Stomach (tissue), 9 donors: ENCODE data around the gene HS6ST2. TPM values are rescaled to one million over a fixed set of nuclear protein-coding genes. Genes with fewer than 3 reads are reported as not detected.

Experiments
- DNase-seq, 2 donors: peaks; one replicate each; pipeline versions ENCODE4 v3.0.0 to v3.0.0-alpha.2; 2013 to 2019
- H3K27ac ChIP-seq, 5 donors: fragments of 200-600 bp in 4 of 5; sonication (generic) in 4 of 5; one replicate each; pipeline ENCODE4 v1.5.1; 2013 to 2019; ENCODE audit warnings: mild to moderate bottlenecking in 1 of 5, moderate library complexity in 1 of 5
- H3K27me3 ChIP-seq, 3 donors: fragments of 200-600 bp; sonication (generic); one replicate each; pipeline ENCODE4 v1.5.1; 2017 to 2019; ENCODE audit warnings: mixed run types in 1 of 3
- H3K36me3 ChIP-seq, 4 donors: fragments of 200-600 bp; sonication (generic); 1 replicate in 3 of 4; 2 replicates in 1 of 4; pipeline ENCODE4 v1.5.1; 2016 to 2019
- H3K4me1 ChIP-seq, 4 donors: fragments of 200-600 bp; sonication (generic); one replicate each; pipeline ENCODE4 v1.5.1; 2016 to 2019
- H3K4me3 ChIP-seq, 4 donors: fragments of 200-600 bp; sonication (generic) in 3 of 4; one replicate each; pipeline ENCODE4 v1.5.1; 2016 to 2019; ENCODE audit warnings: mild to moderate bottlenecking in 1 of 4
- H3K9me3 ChIP-seq, 4 donors: fragments of 200-600 bp; sonication (generic); one replicate each; pipeline ENCODE4 v1.5.1; 2016 to 2019
- EP300 ChIP-seq: sonication (generic); formaldehyde crosslinking; IDR thresholded peaks from one replicate; pipeline ENCODE4 v1.6.1; 2017; ENCODE audit warnings: antibody characterized with exemption
- POLR2A ChIP-seq, 4 donors: fragments of 450-650 bp; IDR thresholded peaks; one replicate each; pipeline ENCODE4 v1.6.1; 2016; ENCODE audit warnings: antibody characterized with exemption in 4 of 4, control low read depth in 2 of 4, mild to moderate bottlenecking in 1 of 4, moderate library complexity in 1 of 4
- POLR2AphosphoS5 ChIP-seq, 3 donors: sonication (generic); formaldehyde crosslinking; IDR thresholded peaks; one replicate each; pipeline ENCODE4 v1.6.1; 2016; ENCODE audit warnings: antibody characterized with exemption in 3 of 3
- WGBS, 5 donors: extraction: QIAGEN DNeasy Blood & Tissue Kit in 3 of 5; methylation state at CpG; one replicate each; pipeline versions ENCODE4 v1.1.5 to v1.1.7; 2013 to 2018; 5-methylcytosine and 5-hydroxymethylcytosine counted together
- intact Hi-C: fragments of 100-400 bp; cut with DNase I; formaldehyde crosslinking; loops from one replicate; pipeline ENCODE4 v1.15.1; 2023; ENCODE audit warnings: low total_unique reads
- polyA plus RNA-seq, 3 donors: library from polyadenylated mRNA; stranded (reverse); fragments of 200-250 nt; gene quantifications; one replicate each; pipeline ENCODE4 v1.2.3, GENCODE V29; 2013
- total RNA-seq, 5 donors: library from RNA; depleted of rRNA; stranded (reverse); fragments of >200 nt; gene quantifications; one replicate each; pipeline versions ENCODE4 v1.1.0 to v1.2.3, GENCODE V29; 2014 to 2016
- TF ChIP-seq, protein P1 (sequence below), 7 experiments: fragments of 450-650 bp in 4 of 7; fragments of 200-600 bp in 3 of 7; sonication (generic) in 3 of 7; IDR thresholded peaks; one replicate each; pipeline ENCODE4 v1.5.1; 2016 to 2019; ENCODE audit warnings: antibody characterized with exemption in 7 of 7, control low read depth in 2 of 7, mild to moderate bottlenecking in 1 of 7
- donor health status: healthy with polysubstance abuse.
- donor health status: Bipolar disorder and iron deficiency.
- donor health status: healthy.

The HS6ST2 gene
- total and polyA plus RNA-seq, 8 donors: 0.25 to 4.0 (median 0.89) TPM; not detected in 1

DNA sequence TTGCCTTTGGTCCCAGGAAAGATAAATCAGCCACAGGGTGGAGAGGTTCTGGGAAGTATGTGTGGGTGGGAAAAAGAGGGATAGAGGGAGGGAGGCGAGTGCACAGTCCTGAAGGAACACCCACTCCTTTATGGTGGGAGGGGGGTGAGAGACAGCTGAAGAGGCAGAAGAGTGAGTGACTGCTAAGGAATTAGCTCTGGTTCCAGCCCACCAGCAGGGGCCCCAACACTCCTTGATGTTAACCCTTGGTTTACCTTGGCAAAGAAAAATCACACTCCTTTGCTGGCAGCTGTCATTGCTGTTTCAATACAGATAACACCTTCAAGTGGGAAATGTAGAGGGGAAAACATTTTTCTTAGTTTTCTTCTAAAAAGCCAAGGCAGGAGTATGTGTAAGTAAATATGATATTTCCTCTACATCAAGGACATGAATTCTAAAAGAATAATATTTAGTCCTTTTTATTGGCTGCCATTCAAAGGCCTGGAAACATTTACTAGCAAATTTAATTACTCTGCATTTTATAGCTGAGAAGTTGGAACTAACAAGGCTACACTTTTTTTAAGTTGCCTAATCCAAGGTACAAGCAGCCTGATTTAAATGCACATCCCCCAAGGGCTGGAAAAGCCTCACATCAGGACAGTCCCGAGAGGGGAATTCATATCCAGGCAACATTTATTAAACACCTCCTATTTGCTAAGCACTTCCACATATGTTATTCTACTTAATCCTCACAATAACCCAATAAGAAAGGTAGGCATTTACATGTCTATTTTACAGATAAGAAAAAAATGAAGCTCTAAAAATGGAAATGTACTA, 81.7 kb downstream of the HS6ST2 start:
- Histone ChIP-seq H3K27me3 (no peaks in the 10 kb centered on the region), H3K9me3 (no peaks in the 10 kb centered on the region), H3K36me3 (no peaks in the 10 kb centered on the region), H3K4me3 (no peak overlapping the region), H3K27ac (no peak overlapping the region), H3K4me1 (no peaks in the 10 kb centered on the region)
- TF ChIP-seq POLR2A (IDR thresholded peaks at IDR 0.05): no peak
- TF ChIP-seq POLR2AphosphoS5 (IDR thresholded peaks at IDR 0.05): no peak
- no peak for TF ChIP-seq EP300
- TF ChIP-seq, protein P1, sequence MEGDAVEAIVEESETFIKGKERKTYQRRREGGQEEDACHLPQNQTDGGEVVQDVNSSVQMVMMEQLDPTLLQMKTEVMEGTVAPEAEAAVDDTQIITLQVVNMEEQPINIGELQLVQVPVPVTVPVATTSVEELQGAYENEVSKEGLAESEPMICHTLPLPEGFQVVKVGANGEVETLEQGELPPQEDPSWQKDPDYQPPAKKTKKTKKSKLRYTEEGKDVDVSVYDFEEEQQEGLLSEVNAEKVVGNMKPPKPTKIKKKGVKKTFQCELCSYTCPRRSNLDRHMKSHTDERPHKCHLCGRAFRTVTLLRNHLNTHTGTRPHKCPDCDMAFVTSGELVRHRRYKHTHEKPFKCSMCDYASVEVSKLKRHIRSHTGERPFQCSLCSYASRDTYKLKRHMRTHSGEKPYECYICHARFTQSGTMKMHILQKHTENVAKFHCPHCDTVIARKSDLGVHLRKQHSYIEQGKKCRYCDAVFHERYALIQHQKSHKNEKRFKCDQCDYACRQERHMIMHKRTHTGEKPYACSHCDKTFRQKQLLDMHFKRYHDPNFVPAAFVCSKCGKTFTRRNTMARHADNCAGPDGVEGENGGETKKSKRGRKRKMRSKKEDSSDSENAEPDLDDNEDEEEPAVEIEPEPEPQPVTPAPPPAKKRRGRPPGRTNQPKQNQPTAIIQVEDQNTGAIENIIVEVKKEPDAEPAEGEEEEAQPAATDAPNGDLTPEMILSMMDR (IDR thresholded peaks at IDR 0.05): no peak
- peak in 1 of 2 donors; percentile 14 for DNase-seq
- 29 to 41% (median 36%) methylated on average over 2 of the region's 2 CpGs for WGBS, 5 donors
- intact Hi-C loops: no loop called here

DNA sequence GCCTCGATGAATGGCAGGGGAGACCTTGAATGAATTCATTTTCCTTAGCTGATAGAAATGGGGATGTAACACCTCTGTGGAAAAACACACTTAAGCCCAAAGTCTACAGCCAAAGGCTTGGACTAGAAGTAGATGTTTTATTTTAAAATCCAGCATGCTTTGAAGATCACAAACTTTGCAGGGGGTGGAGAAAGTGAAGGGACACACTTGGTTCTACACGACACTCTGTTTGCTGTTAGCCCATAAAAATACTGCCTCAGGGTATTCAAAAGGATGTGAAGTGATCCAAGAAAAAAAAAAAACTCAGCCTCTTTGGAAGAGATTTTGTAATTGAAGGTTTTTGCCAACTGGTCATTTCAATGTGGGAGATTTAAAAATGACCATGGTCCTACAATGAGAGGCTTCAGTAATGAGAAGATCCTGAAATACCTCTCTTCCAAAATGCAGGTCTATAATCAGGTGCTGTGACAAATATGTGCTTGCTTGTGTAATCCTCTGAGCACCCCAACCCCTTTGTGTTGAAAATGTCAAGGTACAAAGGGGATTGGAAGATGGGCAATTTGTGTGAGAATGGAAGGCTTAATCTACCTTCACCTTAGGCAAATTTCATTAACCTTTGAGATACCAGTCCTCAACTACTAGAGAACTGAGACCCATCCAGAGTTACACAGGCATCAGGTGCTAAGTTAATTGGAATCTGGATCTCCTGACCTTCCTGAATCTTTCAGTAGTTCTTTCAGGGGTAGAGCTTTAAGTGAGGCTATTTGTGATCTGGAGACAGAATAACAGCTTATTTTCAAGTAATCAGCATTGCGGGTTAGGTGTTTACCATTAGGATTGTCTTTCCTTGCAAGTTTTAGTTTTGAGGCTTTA, 82.5 kb downstream of the HS6ST2 start:
- H3K9me3 ChIP-seq: no peaks in the 10 kb centered on the region
- H3K36me3 ChIP-seq: no peaks in the 10 kb centered on the region
- no peak overlapping the region for H3K4me3 ChIP-seq
- 26 to 43% (median 33%) methylated on average over 3 of the region's 3 CpGs for WGBS, 5 donors
- intact Hi-C loops: no loop called here
- H3K27me3 ChIP-seq: no peaks in the 10 kb centered on the region
- no peaks in the 10 kb centered on the region for H3K4me1 ChIP-seq
- no peak overlapping the region for H3K27ac ChIP-seq
- no peak for DNase-seq
- TF ChIP-seq POLR2A (IDR thresholded peaks at IDR 0.05): no peak
- TF ChIP-seq, protein P1 (IDR thresholded peaks at IDR 0.05): no peak
- TF ChIP-seq POLR2AphosphoS5 (IDR thresholded peaks at IDR 0.05): no peak
- no peak for TF ChIP-seq EP300

DNA sequence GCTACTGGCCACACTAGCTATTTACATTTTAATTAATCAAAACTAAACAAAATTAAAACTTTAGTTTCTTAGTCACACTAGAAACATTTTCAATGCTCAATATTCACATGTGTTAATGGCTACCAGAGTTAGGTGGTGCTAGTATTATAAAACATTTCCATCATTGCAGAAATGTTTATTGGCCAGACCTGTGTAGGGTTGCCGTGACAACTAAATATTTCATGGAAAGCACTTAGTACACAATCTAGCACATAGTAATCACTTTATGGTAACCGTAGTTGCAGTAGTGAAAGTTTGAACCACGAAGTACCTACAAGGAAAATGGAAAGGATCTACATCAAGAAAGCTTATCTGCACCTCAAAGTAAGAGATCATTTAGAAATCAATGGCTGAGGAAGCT, 95.9 kb downstream of the HS6ST2 start:
- no peak for TF ChIP-seq POLR2A (IDR thresholded peaks at IDR 0.05)
- no peak for TF ChIP-seq POLR2AphosphoS5 (IDR thresholded peaks at IDR 0.05)
- Histone ChIP-seq H3K4me1 (no peaks in the 10 kb centered on the region), H3K36me3 (no peaks in the 10 kb centered on the region), H3K9me3 (peaks cover 0 to 6% (median 2%) of the 10 kb centered on the region in 4 donors), H3K27me3 (peaks cover 0 to 1% (median 0%) of the 10 kb centered on the region in 3 donors), H3K27ac (no peak overlapping the region), H3K4me3 (no peak overlapping the region)
- intact Hi-C loops: no loop called here
- 59 to 73% (median 67%) methylated on average over 3 of the region's 3 CpGs for WGBS, 5 donors
- peak in 1 of 2 donors; percentile 4 for DNase-seq

DNA sequence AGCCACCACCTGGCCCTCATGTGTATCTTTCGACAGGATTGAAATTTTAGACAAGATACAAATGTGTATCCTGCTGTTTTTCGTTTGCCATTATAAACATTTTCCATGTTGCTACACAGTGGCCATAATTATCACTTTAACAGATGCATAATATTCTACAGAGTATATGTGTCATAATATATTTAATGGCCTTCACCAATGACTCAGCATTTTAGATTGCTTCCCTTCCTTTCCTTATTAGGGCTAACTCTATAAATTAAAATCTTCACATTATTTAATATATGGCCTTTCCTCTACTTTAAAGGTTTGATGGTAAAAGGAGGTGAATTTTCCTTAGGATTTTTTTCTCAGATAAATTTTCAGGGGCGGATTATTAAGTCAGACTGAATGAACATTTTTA, 97.4 kb downstream of the HS6ST2 start:
- WGBS, 5 donors: 61 to 89% (median 74%) methylated on average over 3 of the region's 3 CpGs
- Histone ChIP-seq H3K27ac (no peak overlapping the region), H3K9me3 (peaks cover 0 to 6% (median 0%) of the 10 kb centered on the region in 4 donors), H3K4me1 (no peaks in the 10 kb centered on the region), H3K36me3 (no peaks in the 10 kb centered on the region), H3K27me3 (peaks cover 0 to 4% (median 3%) of the 10 kb centered on the region in 3 donors), H3K4me3 (no peak overlapping the region)
- intact Hi-C loops: no loop called here
- TF ChIP-seq, protein P1 (IDR thresholded peaks at IDR 0.05): no peak
- TF ChIP-seq POLR2AphosphoS5 (IDR thresholded peaks at IDR 0.05): no peak
- TF ChIP-seq EP300: no peak
- TF ChIP-seq POLR2A (IDR thresholded peaks at IDR 0.05): no peak
- no peak for DNase-seq
